Midbrain (tissue), 1 donor: ENCODE measurements around the gene COPS9.

Source experiments
- DNase-seq: peaks from one replicate; lab custom pipeline; 2025; lab: John Stamatoyannopoulos, UW

The COPS9 gene

GRCh38 chr2:240136013-240136670 is at the start of gene COPS9:
Gene COPS9, minus strand, starts transcription at chr2:240136305. Its CDS starts 21 bp downstream, at chr2:240136284.
- peak; percentile 85 for DNase-seq

- DNase-seq: no peak
Observed at GRCh38 chr2:240184656-240185055, 48.6 kb upstream of the COPS9 start.

- DNase-seq: no peak
Observed at GRCh38 chr2:240183875-240184590, 47.9 kb upstream of the COPS9 start.

GRCh38 chr2:240183006-240183874 is 47.1 kb upstream of the COPS9 start:
- no peak for DNase-seq

- DNase-seq: no peak
Observed at GRCh38 chr2:240182476-240182875, 46.4 kb upstream of the COPS9 start.

- DNase-seq: no peak
Observed at GRCh38 chr2:240182001-240182400, 45.9 kb upstream of the COPS9 start.

- DNase-seq: no peak
Observed at GRCh38 chr2:240179941-240180666, 44.0 kb upstream of the COPS9 start.

GRCh38 chr2:240179186-240179815 is 43.2 kb upstream of the COPS9 start:
- no peak for DNase-seq

GRCh38 chr2:240178564-240178963 is 42.5 kb upstream of the COPS9 start:
- DNase-seq: no peak

GRCh38 chr2:240174496-240174895 is 38.4 kb upstream of the COPS9 start:
- no peak for DNase-seq

GRCh38 chr2:240172071-240172895 is 36.2 kb upstream of the COPS9 start:
- no peak for DNase-seq

- DNase-seq: no peak
Observed at GRCh38 chr2:240170883-240171282, 34.8 kb upstream of the COPS9 start.

GRCh38 chr2:240170354-240170735 is 34.2 kb upstream of the COPS9 start:
- no peak for DNase-seq

GRCh38 chr2:240169486-240170353 is 33.6 kb upstream of the COPS9 start:
- DNase-seq: no peak

- no peak for DNase-seq
Observed at GRCh38 chr2:240168546-240169361, 32.6 kb upstream of the COPS9 start.

- DNase-seq: no peak
Observed at GRCh38 chr2:240168041-240168440, 31.9 kb upstream of the COPS9 start.

GRCh38 chr2:240167588-240167880 is 31.4 kb upstream of the COPS9 start:
- DNase-seq: no peak

- DNase-seq: no peak
Observed at GRCh38 chr2:240166761-240167587, 30.9 kb upstream of the COPS9 start.
